Measurements from ENCODE around the gene SELENON. TPM values are rescaled to one million over a fixed set of nuclear protein-coding genes. Genes with fewer than 3 reads are reported as not detected.

The SELENON gene
- total RNA-seq, 2 donors from 2014 or later = 29.6 to 33.2 TPM

DNA sequence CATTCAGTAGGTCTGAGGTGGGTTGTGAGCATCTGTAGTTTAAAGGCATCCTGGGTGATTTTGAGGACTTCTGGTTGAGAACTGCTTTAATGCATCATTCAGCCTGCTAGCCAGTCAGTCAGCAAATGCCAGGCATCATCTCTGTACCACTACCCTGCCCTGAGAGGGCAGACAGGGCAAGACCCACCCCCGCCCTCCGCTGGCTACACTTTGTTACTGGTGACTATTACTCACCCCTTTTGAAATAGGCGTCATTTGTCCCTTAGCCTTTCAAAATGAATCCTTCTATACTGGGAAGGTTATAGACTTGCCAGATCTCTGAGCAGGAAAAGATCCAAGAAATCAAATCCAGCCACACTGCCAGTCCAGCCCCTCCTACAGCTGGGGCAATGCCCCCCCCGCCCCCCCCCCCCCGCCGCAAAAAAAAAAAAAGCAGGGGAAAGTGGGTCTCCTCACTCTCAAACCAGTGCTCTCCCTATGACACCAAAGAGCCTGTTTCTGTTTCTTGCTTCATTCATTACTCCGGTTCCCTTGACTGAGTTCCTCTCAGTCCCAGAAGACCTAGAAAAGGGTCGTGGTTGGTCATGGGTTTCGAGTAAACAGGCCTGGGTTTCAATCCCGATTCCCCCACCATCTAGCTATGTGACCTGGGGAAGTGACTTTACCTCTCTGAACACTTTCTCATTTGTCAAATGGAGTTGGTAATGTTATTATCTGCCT is 4.4 kb downstream of the SELENON start:
- intact Hi-C loops (cut with DNase I, micrococcal nuclease) = no loop called here
- DNase-seq = no peak
- no peak for ATAC-seq

GRCh38 chr1:25804964-25805862 is 5.2 kb downstream of the SELENON start:
- ATAC-seq = no peak
- intact Hi-C loops (cut with DNase I, micrococcal nuclease) = no loop called here

DNA sequence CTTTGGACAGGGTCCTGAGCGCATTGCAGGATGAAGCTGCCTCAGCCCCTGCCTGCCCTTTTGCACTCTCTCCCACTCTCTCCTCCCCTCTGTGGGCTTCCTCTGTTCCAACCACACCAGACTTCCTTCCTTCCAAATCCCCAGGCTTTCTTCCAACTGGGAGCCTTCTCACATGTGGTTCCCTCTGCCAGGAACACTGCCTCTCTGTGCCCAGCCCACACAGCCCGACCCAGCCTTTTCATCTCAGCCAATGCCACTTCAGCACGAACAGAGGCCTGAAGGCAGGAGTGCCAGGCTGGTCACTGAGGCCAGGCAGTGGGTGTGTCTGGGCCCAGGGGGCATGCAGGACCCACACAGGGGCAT is 5.9 kb downstream of the SELENON start:
- DNase-seq = no peak

More at GRCh38 chr1:25804964-25805862, 5.2 kb downstream of the SELENON start:
- no peak for DNase-seq

GRCh38 chr1:25806418-25806817 is 6.4 kb downstream of the SELENON start:
- ATAC-seq (no peak), DNase-seq (no peak)
- intact Hi-C loops (cut with DNase I, micrococcal nuclease) = no loop called here

More for the DNA sequence above, 5.9 kb downstream of the SELENON start:
- intact Hi-C loops (cut with DNase I, micrococcal nuclease) = no loop called here
- ATAC-seq = no peak

GRCh38 chr1:25807480-25808390 is 7.7 kb downstream of the SELENON start:
- intact Hi-C loops (cut with DNase I, micrococcal nuclease) = no loop called here
- ATAC-seq = peak; percentile 62
- no peak for DNase-seq

DNA sequence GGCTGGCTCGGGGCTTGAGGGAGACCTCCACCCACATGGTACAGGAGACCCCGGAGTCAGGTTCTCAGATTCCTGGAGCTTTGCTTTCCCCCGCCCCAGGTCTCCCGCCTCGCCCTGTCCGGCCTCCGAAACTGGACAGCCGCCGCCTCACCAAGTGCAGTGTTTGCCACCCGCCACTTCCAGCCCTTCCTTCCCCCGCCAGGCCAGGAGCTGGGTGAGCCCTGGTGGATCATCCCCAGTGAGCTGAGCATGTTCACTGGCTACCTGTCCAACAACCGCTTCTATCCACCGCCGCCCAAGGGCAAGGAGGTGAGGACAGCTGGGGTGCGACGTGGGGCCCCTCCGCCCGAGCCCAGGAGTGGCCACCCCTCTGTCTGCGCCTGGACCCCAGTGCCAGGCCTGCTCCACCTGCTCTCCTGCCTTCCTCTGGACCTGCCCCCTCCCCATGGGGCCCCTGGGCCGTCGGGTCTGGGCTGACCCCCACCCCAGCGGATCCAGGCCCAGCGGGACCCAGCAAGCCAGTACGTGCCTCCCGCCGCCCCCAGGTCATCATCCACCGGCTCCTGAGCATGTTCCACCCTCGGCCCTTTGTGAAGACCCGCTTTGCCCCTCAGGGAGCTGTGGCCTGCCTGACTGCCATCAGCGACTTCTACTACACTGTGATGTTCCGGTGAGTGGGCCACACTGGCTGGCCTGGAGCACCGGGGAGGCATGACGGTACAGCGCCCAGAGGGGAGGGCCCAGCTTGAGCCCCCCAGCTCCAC is 8.7 kb downstream of the SELENON start:
- intact Hi-C loops (cut with DNase I, micrococcal nuclease) = no loop called here
- ATAC-seq = no peak
- DNase-seq = no peak

DNA sequence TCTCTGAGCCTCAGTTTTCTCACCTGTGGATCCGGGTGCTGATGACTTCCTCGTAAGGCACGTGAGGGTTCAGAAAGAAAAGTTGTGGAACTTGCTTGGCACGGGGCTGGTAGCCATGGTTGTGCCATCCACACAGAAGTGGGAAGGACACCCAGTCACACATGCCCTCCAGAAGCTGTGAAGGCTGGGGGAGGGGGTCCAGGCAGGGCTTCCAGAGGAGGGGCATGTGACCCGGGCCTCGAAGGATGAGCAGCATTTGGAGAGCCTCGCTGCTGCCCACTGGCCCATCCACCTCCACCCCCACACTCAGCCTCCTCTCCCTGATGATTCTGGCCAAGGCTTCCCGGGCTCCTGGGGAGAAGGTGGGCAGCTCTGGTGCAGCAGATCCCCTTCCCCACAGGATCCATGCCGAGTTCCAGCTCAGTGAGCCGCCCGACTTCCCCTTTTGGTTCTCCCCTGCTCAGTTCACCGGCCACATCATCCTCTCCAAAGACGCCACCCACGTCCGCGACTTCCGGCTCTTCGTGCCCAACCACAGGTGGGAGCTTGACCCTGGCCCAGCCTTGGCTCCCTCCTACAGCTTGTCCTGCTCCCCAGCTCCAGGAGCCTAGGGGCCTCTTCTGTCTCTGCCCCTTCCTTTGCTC is 9.4 kb downstream of the SELENON start:
- intact Hi-C loops (cut with DNase I, micrococcal nuclease) = no loop called here
- no peak for ATAC-seq
- no peak for DNase-seq

DNA sequence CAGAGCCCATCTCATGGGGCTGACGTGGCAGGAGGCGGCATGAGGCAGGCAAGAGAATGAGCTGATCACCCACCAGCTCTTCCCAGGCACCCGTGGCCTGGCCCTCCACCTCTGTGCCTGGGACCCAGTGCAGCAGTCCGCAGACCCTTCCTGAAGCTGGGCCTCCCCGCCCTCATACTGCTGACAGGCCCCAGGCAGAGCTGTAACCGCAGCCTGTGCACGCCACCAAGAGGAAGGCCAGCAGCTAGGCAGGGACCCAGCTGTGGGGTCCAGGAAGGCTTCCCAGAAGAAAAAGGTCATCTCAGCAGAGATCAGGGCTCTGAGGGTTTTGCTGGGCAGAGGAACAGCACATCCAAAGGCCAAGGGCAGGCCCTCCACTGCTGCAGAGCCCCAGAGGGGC is 9.9 kb downstream of the SELENON start:
- ATAC-seq = no peak
- no peak for DNase-seq
- intact Hi-C loops (cut with DNase I, micrococcal nuclease) = no loop called here

DNA sequence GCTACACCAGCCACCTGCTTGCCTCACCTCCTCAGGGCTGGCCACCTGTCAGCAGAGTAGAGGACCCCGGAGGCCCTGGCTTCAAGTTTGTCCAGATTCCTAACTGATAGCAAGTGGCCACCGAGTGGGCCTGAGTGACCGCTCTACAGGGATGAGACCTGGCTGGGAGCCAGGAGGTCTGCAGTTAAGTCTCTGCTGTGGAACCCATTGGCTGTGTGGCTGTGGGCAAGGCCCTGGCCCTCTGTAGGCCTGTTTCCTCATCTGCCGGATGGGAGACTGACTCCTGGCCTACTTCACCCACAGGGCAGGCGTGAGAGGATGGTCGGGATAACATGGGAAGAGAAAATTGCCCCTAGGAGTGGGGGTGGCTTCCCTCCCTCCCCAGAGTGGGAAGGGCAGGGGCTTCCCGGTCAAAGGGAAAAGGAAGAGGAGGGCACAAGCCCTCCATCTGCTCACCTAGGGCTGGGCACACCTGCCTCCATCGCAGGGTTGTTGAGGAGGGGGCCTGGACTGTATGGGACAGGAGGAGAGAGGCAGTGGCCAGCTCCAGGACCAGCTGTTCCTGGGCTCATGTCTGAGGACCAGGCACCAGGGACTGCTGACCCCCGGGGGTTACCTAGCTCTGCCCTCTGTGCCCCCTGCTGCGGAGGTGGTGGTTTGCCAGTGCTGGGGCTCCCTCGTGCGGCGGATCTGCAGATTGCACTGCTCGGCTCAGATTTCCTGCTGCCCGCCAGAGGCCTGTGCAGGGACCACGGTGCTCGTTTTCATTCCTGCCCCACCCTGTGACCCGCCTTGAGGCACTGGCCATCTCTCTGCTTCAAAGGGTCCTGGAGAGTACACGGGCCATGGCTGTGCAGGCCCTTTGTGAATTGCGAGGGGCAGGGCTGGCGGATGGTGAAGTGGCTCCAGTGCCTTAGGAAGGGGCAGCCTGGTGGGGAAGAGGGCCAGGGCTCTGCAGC is 10.6 kb downstream of the SELENON start:
- ATAC-seq = peak; percentile 62
- DNase-seq = peak in 1 of 2 donors; percentile 80
- intact Hi-C loops (cut with DNase I, micrococcal nuclease) = no loop called here

DNA sequence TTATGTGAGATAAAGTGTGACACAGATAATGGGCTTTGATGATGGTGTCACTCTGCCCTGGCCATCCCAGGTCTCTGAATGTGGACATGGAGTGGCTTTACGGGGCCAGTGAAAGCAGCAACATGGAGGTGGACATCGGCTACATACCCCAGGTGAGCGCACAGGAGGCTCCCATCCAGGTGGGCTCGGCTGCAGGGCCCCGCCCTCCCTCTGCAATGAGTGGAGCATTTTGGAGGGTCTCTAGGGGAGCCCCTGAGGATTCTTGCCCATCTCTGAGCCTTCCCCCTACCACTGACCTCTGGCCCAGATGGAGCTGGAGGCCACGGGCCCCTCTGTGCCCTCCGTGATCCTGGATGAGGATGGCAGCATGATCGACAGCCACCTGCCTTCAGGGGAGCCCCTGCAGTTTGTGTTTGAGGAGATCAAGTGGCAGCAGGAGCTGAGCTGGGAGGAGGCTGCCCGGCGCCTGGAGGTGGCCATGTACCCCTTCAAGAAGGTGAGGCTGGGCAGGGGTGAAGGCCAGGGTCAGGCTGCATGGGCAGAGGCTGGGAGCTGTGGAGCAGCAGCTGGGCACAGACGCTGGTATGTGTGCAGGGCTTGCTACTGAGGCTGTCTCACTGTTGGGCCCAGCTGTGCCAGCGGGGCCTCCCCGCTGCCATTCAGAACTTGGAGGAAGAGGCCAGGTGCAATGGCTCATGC is 11.5 kb downstream of the SELENON start:
- DNase-seq (no peak), ATAC-seq (no peak)
- intact Hi-C loops (cut with DNase I, micrococcal nuclease) = no loop called here

DNA sequence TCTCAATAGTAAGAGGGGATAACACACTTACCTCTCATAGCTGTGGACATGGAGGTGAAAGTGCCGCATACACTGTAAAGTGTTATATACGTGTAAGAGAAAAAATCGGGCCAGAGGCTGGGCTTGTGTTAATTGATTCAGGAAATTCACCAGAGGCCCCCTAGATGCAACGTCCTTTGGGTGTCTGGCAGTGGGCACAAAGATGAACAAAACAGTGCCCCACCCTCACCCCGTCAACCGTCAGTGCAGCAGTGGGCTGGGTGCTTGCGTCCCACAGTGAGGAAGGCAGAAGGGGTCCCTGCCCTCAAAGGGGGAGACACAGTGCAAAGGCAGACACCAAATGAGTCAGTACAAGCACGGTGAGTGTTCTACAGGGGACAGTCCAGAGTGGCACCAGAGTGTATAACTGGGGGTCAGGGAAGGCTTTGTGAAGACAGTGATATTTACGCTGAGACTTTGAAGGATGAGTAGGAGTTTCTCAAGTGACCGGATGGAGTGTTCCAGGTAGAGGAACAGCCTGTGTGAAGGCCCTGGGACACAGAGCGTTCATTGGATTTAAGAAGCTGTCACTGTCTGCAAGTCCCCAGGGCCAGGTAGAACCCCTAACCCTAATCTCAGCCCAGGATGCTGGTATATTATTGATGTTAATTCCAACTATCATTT is 13.2 kb downstream of the SELENON start:
- intact Hi-C loops (cut with DNase I, micrococcal nuclease) = no loop called here
- ATAC-seq (no peak), DNase-seq (no peak)

GRCh38 chr1:25813734-25814471 is 13.9 kb downstream of the SELENON start:
- no peak for DNase-seq
- ATAC-seq = no peak
- intact Hi-C loops (cut with DNase I, micrococcal nuclease) = no loop called here

DNA sequence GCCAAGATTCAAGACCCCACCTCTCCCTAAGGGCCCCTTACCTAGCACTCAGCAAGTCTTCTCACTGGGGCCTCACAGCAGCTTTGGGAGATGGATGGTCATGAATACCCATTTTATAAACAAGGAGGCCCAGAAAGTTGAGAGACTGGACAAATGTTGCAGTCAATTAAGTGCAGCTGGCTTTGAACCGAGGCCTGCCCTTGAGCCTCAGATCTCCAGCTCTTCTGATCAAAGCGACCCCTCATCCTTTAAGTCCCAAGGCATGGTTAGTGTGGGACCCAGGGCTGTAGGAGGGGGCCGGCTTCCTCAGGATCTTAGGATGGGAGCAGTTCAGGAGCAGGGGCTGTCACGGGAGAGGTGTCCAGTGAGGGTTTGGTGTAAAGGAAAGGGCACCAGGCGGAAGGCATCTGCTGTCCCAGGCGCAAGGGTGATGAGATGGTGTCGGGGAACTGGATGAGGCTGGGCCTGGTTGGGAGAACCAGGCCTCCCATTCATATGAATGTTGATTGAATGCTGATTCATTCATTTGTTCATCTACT is 14.6 kb downstream of the SELENON start:
- intact Hi-C loops (cut with DNase I, micrococcal nuclease) = no loop called here
- DNase-seq = no peak
- ATAC-seq = no peak

- intact Hi-C loops (cut with DNase I, micrococcal nuclease) = no loop called here
- ATAC-seq (no peak), DNase-seq (no peak)
Observed at GRCh38 chr1:25815208-25816111, 15.5 kb downstream of the SELENON start.
